ENCODE data around the gene SECISBP2L.

- TF ChIP-seq CTCF (IDR thresholded peaks at IDR 0.05) (no peak), EZH2 (IDR thresholded peaks at IDR 0.05; ENCODE audit: borderline replicate concordance, insufficient read depth, low read depth, low read length, poor library complexity, severe bottlenecking) (no peak)
Measured at GRCh38 chr15:48989170-48989569, 57.1 kb downstream of the SECISBP2L start.
